ENCODE data around the gene TEX2. TPM values are rescaled to one million over a fixed set of nuclear protein-coding genes. Genes with fewer than 3 reads are reported as not detected.

The TEX2 gene
- total RNA-seq, result 33.6 and 43.0 TPM in 2 replicates

GRCh38 chr17:64263000-64263766, at the start of gene TEX2:
TEX2 (minus strand) TSS chr17:64263260; CDS start chr17:64214217, 49,043 bp downstream.

GRCh38 chr17:64129765-64130558, 133.1 kb downstream of the TEX2 start, which contains the start of gene ERN1:
ERN1 (minus strand) TSS chr17:64130144; CDS start chr17:64130029, 115 bp downstream.

Other genes starting within 250 kb of the TEX2 start
- gene ICAM2, start 242.6 kb downstream of the TEX2 start, total RNA-seq, result 1.2 and 4.1 TPM in 2 replicates
- gene ERN1, start 133.1 kb downstream of the TEX2 start, total RNA-seq, result 8.0 and 15.9 TPM in 2 replicates
- 0.17 and 1.6 TPM in 2 replicates for gene PECAM1, start 127.6 kb upstream of the TEX2 start, total RNA-seq
- 6.5 and 27.9 TPM in 2 replicates for gene MILR1, start 185.9 kb upstream of the TEX2 start, total RNA-seq
- 15.9 and 16.2 TPM in 2 replicates for gene POLG2, start 233.8 kb upstream of the TEX2 start, total RNA-seq
- 235 and 534 TPM in 2 replicates for gene DDX5, start 243.0 kb upstream of the TEX2 start, total RNA-seq
- gene CEP95, start 243.7 kb upstream of the TEX2 start, total RNA-seq, result 24.6 and 26.6 TPM in 2 replicates